H1 (cell line): ENCODE results near the gene ANO2.

Experiments used
- ATF3 ChIP-seq: IDR thresholded peaks from 2 replicates; pipeline ENCODE4 v1.6.1; 2011; ENCODE audit warnings: low read depth, mild to moderate bottlenecking, low read length; ENCODE audit not compliant: insufficient read depth
- BRCA1 ChIP-seq: IDR thresholded peaks from 2 replicates; pipeline ENCODE4 v1.6.1; 2012; ENCODE audit warnings: low read depth, low read length, improper control_type of control experiment
- CTBP2 ChIP-seq: IDR thresholded peaks from 2 replicates; pipeline ENCODE4 v1.7.0; 2011; ENCODE audit warnings: borderline replicate concordance, mild to moderate bottlenecking, moderate library complexity, mixed read lengths, low read length; ENCODE audit not compliant: insufficient read depth, insufficient read length
- CTCF ChIP-seq, 3 experiments: IDR thresholded peaks; 1 replicate in 2 of 3; 2 replicates in 1 of 3; pipeline versions ENCODE4 v1.5.1 to v1.6.1; 2011; ENCODE audit warnings: low read length in 3 of 3, mild to moderate bottlenecking in 3 of 3, inconsistent platforms in 2 of 3, low read depth in 1 of 3, moderate library complexity in 1 of 3; ENCODE audit not compliant: insufficient read depth in 1 of 3; ENCODE audit errors: control extremely low read depth in 1 of 3
- E2F6 ChIP-seq: IDR thresholded peaks from 2 replicates; pipeline ENCODE4 v1.6.1; 2012; ENCODE audit warnings: inconsistent platforms
- EP300 ChIP-seq, 2 experiments: IDR thresholded peaks; 1 replicate in 1 of 2; 2 replicates in 1 of 2; pipeline ENCODE4 v1.6.1; 2011 to 2012; ENCODE audit warnings: low read depth in 2 of 2, low read length in 2 of 2, mild to moderate bottlenecking in 2 of 2, borderline replicate concordance in 1 of 2, inconsistent platforms in 1 of 2, moderate library complexity in 1 of 2
- EZH2 ChIP-seq: fragments of 200-600 bp; sonication (generic); IDR thresholded peaks from 2 replicates; pipeline ENCODE4 v1.7.1; 2012; ENCODE audit warnings: low read depth, mild to moderate bottlenecking, moderate library complexity, low read length, inconsistent platforms; ENCODE audit not compliant: severe bottlenecking
- FOSL1 ChIP-seq: IDR thresholded peaks from 2 replicates; pipeline ENCODE4 v1.6.1; 2011; ENCODE audit warnings: mild to moderate bottlenecking, low read depth, low read length, moderate library complexity; ENCODE audit not compliant: insufficient read depth
- KDM1A ChIP-seq: fragments of 200-600, 300-600 bp; sonication (generic); IDR thresholded peaks from 2 replicates; pipeline ENCODE4 v1.7.1; 2016; ENCODE audit warnings: mild to moderate bottlenecking, low read length, borderline replicate concordance
- POLR2A ChIP-seq, 2 experiments: IDR thresholded peaks; 1 replicate in 1 of 2; 2 replicates in 1 of 2; pipeline ENCODE4 v1.6.1; 2011; ENCODE audit warnings: low read depth in 2 of 2, low read length in 2 of 2, mild to moderate bottlenecking in 2 of 2; ENCODE audit errors: control extremely low read depth in 1 of 2
- POLR2AphosphoS5 ChIP-seq: IDR thresholded peaks from 2 replicates; pipeline ENCODE4 v1.6.1; 2011; ENCODE audit warnings: low read depth, low read length
- RNF2 ChIP-seq: fragments of 200-900, 300-1000 bp; sonication (generic); IDR thresholded peaks from 2 replicates; pipeline ENCODE4 v1.7.1; 2016; ENCODE audit warnings: borderline replicate concordance, low read depth, mild to moderate bottlenecking, antibody characterized with exemption, low read length; ENCODE audit not compliant: poor library complexity, severe bottlenecking; ENCODE audit errors: missing control alignments
- SIRT6 ChIP-seq: IDR thresholded peaks from one replicate; pipeline ENCODE4 v1.7.1; 2012; ENCODE audit warnings: low read length, inconsistent platforms
- TAF1 ChIP-seq: IDR thresholded peaks from 2 replicates; pipeline ENCODE4 v1.6.1; 2011; ENCODE audit warnings: mild to moderate bottlenecking, low read depth, low read length

- TF ChIP-seq SIRT6 (no peak), BRCA1 (no peak), EP300 (IDR thresholded peaks at IDR 0.05; ENCODE audit: borderline replicate concordance in 1 of 2, low read depth in 2 of 2, low read length in 2 of 2) (no peak), POLR2AphosphoS5 (no peak), CTBP2 (no peak), RNF2 (no peak), EZH2 (no peak), POLR2A (IDR thresholded peaks at IDR 0.05; ENCODE audit: control extremely low read depth in 1 of 2, low read depth in 2 of 2, low read length in 2 of 2) (no peak), CTCF (IDR thresholded peaks at IDR 0.05; ENCODE audit: control extremely low read depth in 1 of 3, insufficient read depth in 1 of 3, low read depth in 1 of 3, low read length in 3 of 3) (no peak), FOSL1 (no peak), ATF3 (no peak), TAF1 (no peak), KDM1A (no peak), E2F6 (no peak)
These were observed 29.5 kb downstream of the ANO2 start for GRCh38 chr12:5915511-5915910.
